ENCODE results near the gene DKK3. TPM values are rescaled to one million over a fixed set of nuclear protein-coding genes. Genes with fewer than 3 reads are reported as not detected.
A peak's percentile ranks its signal among the peaks of the same experiment; 100 is the strongest.

Gene DKK3
- total RNA-seq, 1 donor from 2014 or later, result 204 TPM

GRCh38 chr11:11967669-11968510 lies 40.5 kb downstream of the DKK3 start:
- Histone ChIP-seq H3K36me3 (ENCODE audit: control insufficient read depth, insufficient read depth, low read length) (no peaks in the 10 kb centered on the region), H3K27me3 (ENCODE audit: control insufficient read depth, insufficient read depth, low read length) (no peaks in the 10 kb centered on the region), H3K4me3 (ENCODE audit: low read depth, low read length) (no peak overlapping the region)
- DNase-seq (ENCODE audit: low read depth), result no peak
- TF ChIP-seq, protein P1, sequence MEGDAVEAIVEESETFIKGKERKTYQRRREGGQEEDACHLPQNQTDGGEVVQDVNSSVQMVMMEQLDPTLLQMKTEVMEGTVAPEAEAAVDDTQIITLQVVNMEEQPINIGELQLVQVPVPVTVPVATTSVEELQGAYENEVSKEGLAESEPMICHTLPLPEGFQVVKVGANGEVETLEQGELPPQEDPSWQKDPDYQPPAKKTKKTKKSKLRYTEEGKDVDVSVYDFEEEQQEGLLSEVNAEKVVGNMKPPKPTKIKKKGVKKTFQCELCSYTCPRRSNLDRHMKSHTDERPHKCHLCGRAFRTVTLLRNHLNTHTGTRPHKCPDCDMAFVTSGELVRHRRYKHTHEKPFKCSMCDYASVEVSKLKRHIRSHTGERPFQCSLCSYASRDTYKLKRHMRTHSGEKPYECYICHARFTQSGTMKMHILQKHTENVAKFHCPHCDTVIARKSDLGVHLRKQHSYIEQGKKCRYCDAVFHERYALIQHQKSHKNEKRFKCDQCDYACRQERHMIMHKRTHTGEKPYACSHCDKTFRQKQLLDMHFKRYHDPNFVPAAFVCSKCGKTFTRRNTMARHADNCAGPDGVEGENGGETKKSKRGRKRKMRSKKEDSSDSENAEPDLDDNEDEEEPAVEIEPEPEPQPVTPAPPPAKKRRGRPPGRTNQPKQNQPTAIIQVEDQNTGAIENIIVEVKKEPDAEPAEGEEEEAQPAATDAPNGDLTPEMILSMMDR (IDR thresholded peaks at IDR 0.05; ENCODE audit: insufficient read depth, low read length, poor library complexity, severe bottlenecking), result no peak

GRCh38 chr11:11966826-11967668 lies 41.4 kb downstream of the DKK3 start:
- Histone ChIP-seq H3K27me3 (ENCODE audit: control insufficient read depth, insufficient read depth, low read length) (no peaks in the 10 kb centered on the region), H3K4me3 (ENCODE audit: low read depth, low read length) (no peak overlapping the region), H3K36me3 (ENCODE audit: control insufficient read depth, insufficient read depth, low read length) (no peaks in the 10 kb centered on the region)
- TF ChIP-seq, protein P1 (IDR thresholded peaks at IDR 0.05; ENCODE audit: insufficient read depth, low read length, poor library complexity, severe bottlenecking), result peak; percentile 82
- no peak for DNase-seq (ENCODE audit: low read depth)

DNA sequence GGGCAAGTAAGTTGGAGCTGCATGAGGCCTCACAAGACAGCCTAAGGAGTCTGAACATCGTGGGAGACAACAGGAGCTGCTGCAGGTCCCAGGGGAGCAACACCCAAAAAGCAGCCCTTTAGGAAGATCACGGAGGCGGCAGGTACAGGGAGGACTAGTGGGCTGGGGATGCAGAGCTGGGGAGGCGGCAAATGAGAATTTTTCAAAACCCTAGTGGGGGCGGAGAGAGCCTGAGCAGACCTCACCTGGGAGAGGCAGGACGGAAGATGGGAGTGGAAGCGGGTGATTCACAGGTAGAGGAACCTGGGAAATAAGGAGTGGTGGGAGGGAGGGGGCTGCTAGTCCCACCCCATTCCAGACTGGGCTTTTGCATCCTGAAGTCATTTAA lies 42.1 kb downstream of the DKK3 start:
- no peak overlapping the region for H3K4me3 ChIP-seq (ENCODE audit: low read depth, low read length)
- DNase-seq (ENCODE audit: low read depth), result no peak
- TF ChIP-seq, protein P1 (IDR thresholded peaks at IDR 0.05; ENCODE audit: insufficient read depth, low read length, poor library complexity, severe bottlenecking), result no peak
- H3K27me3 ChIP-seq (ENCODE audit: control insufficient read depth, insufficient read depth, low read length), result no peaks in the 10 kb centered on the region
- H3K36me3 ChIP-seq (ENCODE audit: control insufficient read depth, insufficient read depth, low read length), result no peaks in the 10 kb centered on the region

DNA sequence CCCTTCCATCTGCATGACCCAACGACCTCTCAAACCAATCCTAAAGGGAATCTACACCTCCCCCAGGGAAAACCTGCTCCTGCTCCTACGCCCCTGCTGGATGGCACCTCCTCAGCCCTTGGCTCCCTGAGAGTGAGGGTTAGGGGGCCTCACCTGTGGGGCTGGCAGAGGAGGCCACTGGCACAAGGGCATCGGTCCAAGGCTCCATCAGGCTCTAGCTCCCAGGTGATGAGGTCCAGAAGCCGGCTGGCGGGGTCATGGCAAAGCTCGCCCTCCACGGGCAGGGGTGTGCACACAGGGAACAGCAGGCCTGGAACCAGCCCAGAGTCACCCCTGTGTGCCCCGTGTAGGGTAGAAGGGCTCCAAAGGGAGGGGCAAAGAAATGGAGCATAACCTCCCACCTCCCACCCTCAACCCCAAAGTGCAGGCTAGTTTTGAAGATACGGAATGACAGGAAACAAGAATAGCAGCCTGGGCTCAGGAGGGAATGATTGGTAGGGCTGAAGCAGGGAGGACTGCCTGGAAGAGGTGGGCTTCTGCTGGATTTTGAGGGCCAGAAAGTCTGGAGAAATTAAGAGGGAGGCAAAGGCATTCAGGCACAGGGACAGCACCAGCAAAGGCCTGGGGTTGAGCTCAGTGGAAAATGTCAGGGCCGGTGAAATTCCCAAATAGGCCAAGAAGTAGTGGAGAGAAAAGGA lies 42.6 kb downstream of the DKK3 start:
- Histone ChIP-seq H3K27me3 (ENCODE audit: control insufficient read depth, insufficient read depth, low read length) (no peaks in the 10 kb centered on the region), H3K4me3 (ENCODE audit: low read depth, low read length) (no peak overlapping the region), H3K36me3 (ENCODE audit: control insufficient read depth, insufficient read depth, low read length) (no peaks in the 10 kb centered on the region)
- DNase-seq (ENCODE audit: low read depth), result no peak
- TF ChIP-seq, protein P1 (IDR thresholded peaks at IDR 0.05; ENCODE audit: insufficient read depth, low read length, poor library complexity, severe bottlenecking), result no peak

- Histone ChIP-seq H3K36me3 (ENCODE audit: control insufficient read depth, insufficient read depth, low read length) (no peaks in the 10 kb centered on the region), H3K27me3 (ENCODE audit: control insufficient read depth, insufficient read depth, low read length) (no peaks in the 10 kb centered on the region), H3K4me3 (ENCODE audit: low read depth, low read length) (no peak overlapping the region)
- TF ChIP-seq, protein P1 (IDR thresholded peaks at IDR 0.05; ENCODE audit: insufficient read depth, low read length, poor library complexity, severe bottlenecking), result no peak
- DNase-seq (ENCODE audit: low read depth), result no peak
Measured at GRCh38 chr11:11965192-11965591, 43.2 kb downstream of the DKK3 start.
